ENCODE data around the gene COL5A3.

The COL5A3 gene

DNA sequence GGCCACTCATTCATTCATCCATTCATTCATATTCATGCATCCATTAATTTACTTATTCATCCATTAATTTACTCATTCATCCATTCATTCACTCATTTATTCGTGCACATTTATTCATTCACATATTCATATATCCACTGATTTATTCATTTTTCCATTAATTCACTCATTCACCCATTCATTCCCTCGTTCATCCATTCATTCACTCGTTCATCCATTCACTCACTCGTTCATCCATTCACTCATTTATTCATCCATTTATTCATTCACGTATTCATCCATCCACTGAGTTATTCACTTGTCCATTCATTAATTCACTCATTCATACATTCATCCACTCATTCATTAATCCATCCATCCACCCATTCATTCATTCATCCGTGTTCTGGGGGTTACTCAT is 38.2 kb downstream of the COL5A3 start:
- no peak for TF ChIP-seq CTCF (IDR thresholded peaks at IDR 0.05; ENCODE audit: low read depth, low read length)
- Histone ChIP-seq H3K4me1 (no peaks in the 10 kb centered on the region), H3K27me3 (peaks cover under 1% of the 10 kb centered on the region; the same call in 1 of the 2 replicates), H3K9me3 (no peaks in the 10 kb centered on the region), H3K36me3 (no peaks in the 10 kb centered on the region), H3K4me3 (ENCODE audit: low read depth, low read length) (no peak overlapping the region)
- no peak for DNase-seq

DNA sequence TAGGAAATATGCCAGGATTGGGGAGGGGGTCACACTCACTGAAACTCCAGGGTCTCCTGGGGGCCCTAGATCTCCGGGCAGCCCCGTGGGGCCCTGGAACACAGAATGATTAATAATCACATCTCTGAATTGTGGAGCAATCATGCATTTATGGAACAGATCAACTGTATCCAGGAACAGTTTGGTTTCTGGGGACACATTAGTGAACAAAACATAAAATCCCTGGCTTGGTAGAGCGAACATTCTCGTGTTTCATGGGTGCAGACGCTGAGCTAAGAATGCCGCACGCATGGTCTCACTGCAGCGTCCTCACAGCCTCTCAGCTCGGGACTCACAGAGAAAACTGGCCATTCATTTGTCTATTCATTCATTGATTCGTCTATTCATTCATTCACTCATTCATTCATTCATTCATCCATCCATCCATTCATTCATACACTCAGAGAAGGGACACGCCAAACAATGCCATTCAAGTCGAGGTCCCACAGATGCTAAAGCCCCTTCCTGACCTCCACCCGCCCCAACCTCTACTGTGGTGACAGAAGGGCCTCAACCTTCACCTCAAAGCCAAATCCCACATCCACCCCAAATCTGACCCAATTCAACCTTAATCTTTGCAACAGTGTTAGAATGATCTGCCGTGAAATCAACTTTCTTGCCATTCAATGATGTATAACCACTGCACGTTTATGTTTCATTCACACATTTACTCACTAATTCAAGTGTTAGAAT is 39.0 kb downstream of the COL5A3 start:
- Histone ChIP-seq H3K4me3 (ENCODE audit: low read depth, low read length) (no peak overlapping the region), H3K9me3 (no peaks in the 10 kb centered on the region), H3K36me3 (no peaks in the 10 kb centered on the region), H3K4me1 (no peaks in the 10 kb centered on the region), H3K27me3 (peaks cover 7% of the 10 kb centered on the region; the same call in 1 of the 2 replicates)
- no peak for TF ChIP-seq CTCF (IDR thresholded peaks at IDR 0.05; ENCODE audit: low read depth, low read length)
- no peak for DNase-seq

- TF ChIP-seq CTCF (IDR thresholded peaks at IDR 0.05; ENCODE audit: low read depth, low read length) = no peak
- DNase-seq = no peak
- no peaks in the 10 kb centered on the region for H3K9me3 ChIP-seq
- no peaks in the 10 kb centered on the region for H3K36me3 ChIP-seq
- peaks cover 13% of the 10 kb centered on the region for H3K27me3 ChIP-seq
- H3K4me1 ChIP-seq = no peaks in the 10 kb centered on the region
- no peak overlapping the region for H3K4me3 ChIP-seq (ENCODE audit: low read depth, low read length)
These were observed 39.8 kb downstream of the COL5A3 start for GRCh38 chr19:9970481-9970880.

DNA sequence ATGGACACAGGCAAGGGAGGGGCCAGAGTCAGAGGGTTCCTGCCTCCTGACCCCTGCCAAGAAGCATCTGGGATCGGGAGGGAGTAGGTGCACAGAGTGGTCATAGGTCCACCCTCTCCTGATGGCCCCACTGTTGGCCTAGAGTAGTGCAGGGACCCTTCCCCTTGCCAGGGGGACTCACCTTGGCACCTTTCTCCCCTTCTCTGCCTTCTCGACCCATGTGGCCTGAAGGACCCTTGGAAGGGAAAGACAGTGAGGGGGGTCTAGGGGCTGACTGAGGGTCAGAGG is 40.7 kb downstream of the COL5A3 start:
- no peaks in the 10 kb centered on the region for H3K9me3 ChIP-seq
- no peak for DNase-seq
- H3K27me3 ChIP-seq = peaks cover 13% of the 10 kb centered on the region
- H3K36me3 ChIP-seq = no peaks in the 10 kb centered on the region
- no peak overlapping the region for H3K4me3 ChIP-seq (ENCODE audit: low read depth, low read length)
- no peak for TF ChIP-seq CTCF (IDR thresholded peaks at IDR 0.05; ENCODE audit: low read depth, low read length)
- no peaks in the 10 kb centered on the region for H3K4me1 ChIP-seq

- H3K9me3 ChIP-seq = no peaks in the 10 kb centered on the region
- H3K4me3 ChIP-seq (ENCODE audit: low read depth, low read length) = no peak overlapping the region
- TF ChIP-seq CTCF (IDR thresholded peaks at IDR 0.05; ENCODE audit: low read depth, low read length) = no peak
- no peaks in the 10 kb centered on the region for H3K4me1 ChIP-seq
- H3K36me3 ChIP-seq = no peaks in the 10 kb centered on the region
- H3K27me3 ChIP-seq = peaks cover 13% of the 10 kb centered on the region
- DNase-seq = no peak
These were observed 41.2 kb downstream of the COL5A3 start for GRCh38 chr19:9968820-9969687.

DNA sequence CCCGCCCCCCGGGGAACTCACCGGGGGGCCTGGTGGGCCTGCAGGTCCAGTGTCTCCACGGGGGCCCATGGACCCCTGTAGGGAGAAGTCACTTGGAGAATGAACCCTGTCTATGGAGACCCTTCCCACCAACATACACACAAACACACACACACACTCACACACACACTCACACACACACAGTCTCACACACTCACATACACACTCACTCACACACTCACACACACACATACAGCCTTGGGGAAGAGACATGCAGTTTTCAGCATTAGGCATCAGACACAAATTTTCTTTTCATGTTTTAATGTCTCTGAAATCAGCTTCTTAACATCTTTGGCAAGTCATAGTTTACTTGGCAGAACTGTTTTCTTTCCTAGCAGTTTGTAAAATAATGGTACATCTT is 43.0 kb downstream of the COL5A3 start:
- DNase-seq = no peak
- Histone ChIP-seq H3K36me3 (no peaks in the 10 kb centered on the region), H3K9me3 (no peaks in the 10 kb centered on the region), H3K4me1 (no peaks in the 10 kb centered on the region), H3K4me3 (ENCODE audit: low read depth, low read length) (no peak overlapping the region), H3K27me3 (peaks cover 13% of the 10 kb centered on the region)
- TF ChIP-seq CTCF (IDR thresholded peaks at IDR 0.05; ENCODE audit: low read depth, low read length) = no peak
